Measurements from ENCODE around the gene SPSB3.

- TF ChIP-seq CTCF (IDR thresholded peaks at IDR 0.05), result no peak
- no peak for TF ChIP-seq POLR2A (IDR thresholded peaks at IDR 0.05)
Observed at GRCh38 chr16:1758923-1759322, 23.4 kb downstream of the SPSB3 start.
